Inflammatory macrophage (primary cell): ENCODE results near the gene DAP3.
"Not testable (repeated sequence)": the region's sequence is repeated elsewhere in the genome, so short reads cannot be mapped to it uniquely, and the experiment has no call there.

Source experiments
- DNase-seq, 2 donors: peaks; one replicate each; pipeline ENCODE4 v3.0.0-alpha.2; 2020 to 2022
- total RNA-seq, 18 experiments: gene quantifications; one replicate each; lab custom pipeline; 2026; ENCODE audit warnings: mixed read lengths in 6 of 18, inconsistent platforms in 2 of 18; lab: John Stamatoyannopoulos, UW

DAP3 gene
- 41.5 to 85.6 (median 69.5) reads per million in 18 experiments for total RNA-seq

DNA sequence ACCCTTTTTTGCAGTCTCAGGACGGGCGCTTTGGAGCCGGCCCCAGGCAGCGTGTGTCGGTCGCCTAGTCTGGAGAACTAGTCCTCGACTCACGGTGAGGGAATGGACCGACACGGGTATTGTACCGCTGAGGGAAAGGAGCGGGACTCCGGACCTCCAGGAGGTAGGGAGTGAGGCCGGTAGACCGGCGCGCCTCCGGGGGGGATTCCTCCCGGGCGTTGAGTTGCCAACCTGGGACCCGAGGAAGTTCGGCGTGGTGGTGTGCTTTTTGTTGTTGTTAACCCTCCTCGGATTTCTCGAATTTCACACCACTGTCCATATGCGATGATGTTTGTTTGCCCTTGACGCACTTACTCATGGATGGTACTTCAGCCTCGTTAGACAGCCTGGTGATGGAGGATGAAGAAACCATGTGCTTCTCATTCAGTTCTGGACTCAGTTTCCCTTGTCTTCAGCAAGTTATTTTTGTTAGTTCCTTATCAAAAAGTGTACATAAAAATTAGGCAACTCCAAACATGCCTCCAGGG, at the start of gene DAP3:
DAP3 (plus strand) TSS at position 11 of the 527 bp plus-strand sequence. CDS start 20,689 bp downstream, outside the sequence.
- peak in 1 of 2 donors; percentile 86 for DNase-seq

DNA sequence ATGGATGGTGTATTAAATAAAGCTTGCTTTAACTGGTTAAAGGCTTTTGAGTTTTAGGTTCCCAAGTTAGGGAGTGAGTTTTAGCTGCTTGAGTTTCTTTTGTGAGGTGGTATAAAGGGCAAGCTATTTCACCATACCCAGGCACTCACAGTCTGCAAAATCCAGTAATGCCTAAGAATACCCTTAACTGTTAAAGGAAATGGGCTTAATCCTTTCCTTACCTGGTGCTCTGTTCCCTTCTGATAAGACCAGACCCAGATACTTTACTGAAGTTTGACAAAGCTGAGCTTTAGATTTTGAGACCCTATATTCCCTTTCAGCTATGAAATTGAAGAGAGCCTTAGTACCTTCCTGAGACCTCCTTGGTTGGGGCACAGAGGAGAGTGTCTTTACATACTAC, 48.5 kb upstream of the DAP3 start:
- DNase-seq = no peak

DNA sequence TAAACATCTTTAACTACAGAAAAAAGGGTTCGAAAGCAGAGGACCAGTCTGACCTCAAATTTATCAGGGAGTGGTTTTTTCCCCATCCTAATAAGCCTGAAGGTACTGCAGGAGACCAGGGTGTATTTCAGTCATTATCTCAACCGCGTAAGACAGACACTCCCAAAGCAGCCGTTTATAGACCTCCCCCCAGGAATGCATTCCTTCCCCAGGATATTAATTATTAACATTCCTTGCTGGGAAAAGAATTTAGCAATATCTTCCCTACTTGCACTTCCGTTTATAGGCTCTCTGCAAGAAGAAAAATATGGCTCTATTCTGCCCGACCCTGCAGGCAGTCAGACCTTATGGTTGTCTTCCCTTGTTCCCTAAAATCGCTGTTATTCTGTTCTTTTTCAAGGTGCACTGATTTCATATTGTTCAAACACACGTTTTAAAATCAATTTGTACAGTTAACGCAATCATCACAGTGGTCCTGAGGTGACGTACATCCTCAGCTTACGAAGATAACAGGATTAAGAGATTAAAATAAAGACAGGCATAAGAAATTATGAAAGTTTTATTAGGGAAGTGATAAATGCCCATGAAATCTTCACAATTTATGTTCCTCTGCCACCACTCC, 46.2 kb upstream of the DAP3 start:
- not testable (repeated sequence) for DNase-seq

DNA sequence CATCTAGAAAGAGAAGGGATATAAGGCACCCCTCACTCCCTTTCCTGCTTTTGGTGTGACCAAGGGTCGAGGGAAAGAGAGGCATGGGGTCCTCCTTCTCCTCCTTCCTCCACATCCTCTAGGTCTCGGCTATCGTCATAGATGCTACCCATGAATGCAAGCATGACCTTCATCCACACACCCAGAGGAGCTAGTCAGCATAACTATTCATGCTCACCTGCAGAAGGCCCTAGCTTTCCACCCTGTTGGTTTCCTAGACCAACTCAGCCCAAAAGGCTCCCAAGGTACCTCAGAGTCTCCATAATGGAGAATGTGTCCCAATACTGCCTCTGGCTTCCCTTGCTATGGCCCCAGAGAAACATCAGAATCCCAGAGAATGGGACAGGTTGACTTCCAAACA, 45.7 kb upstream of the DAP3 start:
- DNase-seq = no peak

DNA sequence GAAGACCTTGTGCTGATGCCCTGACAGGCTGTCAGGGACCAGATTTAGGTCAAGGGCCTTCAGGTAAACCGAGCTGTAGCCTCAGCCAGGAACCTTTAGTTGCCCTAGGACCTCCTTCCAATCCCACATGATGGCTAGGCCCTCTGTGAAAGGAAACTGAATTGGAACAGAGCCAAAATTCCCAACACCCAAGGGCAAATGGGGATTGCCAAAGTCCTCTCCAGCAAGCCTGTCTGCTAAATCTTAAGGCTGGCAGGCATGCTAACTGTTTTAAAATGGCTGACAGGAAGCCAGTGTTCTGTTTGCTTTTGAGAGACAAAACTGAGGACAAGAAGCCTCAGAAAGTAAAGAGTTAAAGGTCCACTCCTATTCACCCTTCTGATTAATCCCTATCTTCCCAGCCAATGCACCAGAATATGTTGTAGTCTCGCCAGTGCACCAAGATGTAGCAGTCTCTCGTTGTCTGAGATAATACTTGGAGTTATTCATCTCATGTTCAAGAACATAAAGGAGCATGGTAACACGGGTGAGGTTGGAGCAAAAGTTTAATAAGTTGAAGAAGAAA, 43.8 kb upstream of the DAP3 start:
- no peak for DNase-seq

DNA sequence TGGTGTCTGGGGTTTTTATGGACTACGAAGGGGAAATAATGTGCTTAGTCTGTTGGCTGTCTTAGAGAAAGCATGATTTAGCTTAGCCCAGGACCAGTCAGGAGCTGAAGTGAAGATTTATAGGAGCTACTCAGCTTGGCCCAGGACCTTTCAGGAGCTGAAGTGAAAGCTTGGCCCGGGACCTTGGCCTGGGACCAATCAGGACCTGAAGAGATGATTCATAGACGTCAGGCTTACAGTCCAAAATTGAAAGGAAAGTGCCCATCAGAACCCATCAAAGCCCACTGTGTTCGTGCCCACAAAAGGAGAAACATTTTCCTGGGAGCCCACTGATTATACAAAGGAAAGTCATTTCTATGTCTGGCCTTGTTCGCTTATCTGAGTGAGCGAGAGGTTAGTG, 43.2 kb upstream of the DAP3 start:
- no peak for DNase-seq

DNA sequence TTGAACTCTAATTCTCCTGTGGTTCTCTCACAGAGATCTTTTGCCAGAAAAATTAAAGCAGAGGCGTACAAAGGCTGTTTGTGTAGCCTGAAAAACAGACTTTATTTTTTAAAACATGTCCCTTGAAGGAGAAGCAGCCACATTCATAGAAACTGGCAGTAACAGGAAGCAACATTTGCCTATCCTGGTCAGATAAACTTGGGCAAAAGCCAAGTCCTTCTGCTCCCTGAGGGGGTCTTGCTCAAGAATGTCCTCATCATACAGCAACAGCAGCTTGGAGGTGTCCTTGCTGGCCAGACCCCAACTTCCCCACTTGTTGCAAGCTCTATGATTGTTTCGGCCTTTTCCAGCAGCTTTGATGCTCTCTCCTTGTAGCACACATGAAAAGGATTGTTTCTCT, 42.6 kb upstream of the DAP3 start:
- peak; percentile 73 to 84 for DNase-seq

DNA sequence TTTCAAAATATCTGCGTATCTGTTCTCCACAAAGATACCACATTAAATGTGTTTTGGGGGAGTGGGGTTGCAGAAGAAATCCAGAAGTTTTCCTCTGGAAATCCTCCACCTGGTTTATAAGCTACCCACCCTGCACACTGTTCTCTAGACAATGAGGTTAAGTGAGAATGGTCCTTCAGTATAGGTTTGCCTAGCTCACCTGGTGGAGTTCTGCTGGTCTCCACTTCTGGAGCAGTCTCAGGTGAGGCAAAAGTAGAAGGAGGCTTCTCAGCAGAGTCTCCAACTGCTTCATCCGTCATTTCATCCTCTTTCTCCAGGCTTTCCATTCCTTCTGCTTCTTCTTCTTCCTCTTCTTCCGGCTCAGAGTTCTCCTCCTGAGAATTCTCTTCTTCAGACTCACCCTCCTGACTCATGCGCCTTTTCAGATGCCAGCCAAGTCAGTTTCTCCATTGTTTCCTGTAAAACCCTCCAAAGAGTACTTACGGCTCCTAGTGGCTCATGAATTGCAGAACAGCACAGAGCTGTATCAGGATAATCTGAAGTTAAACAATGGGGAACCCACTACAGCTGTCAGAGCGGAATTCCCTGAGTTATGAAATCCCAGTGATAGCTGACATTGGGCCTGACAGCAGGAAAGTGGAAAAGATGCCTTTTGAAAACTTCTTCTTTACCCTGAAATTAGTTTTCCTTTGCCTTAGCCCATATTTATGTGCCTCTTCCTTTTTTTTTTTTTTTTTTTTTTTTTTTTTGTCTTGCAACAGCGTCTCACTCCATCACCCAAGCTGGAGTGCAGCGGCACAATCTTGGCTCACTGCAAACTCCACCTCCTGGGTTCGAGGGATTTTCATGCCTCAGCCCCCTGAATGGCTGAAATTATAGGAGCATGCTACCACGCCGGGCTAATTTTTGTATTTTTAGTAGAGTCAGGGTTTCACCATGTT, 40.4 kb upstream of the DAP3 start:
- peak; percentile 70 to 80 for DNase-seq

DNA sequence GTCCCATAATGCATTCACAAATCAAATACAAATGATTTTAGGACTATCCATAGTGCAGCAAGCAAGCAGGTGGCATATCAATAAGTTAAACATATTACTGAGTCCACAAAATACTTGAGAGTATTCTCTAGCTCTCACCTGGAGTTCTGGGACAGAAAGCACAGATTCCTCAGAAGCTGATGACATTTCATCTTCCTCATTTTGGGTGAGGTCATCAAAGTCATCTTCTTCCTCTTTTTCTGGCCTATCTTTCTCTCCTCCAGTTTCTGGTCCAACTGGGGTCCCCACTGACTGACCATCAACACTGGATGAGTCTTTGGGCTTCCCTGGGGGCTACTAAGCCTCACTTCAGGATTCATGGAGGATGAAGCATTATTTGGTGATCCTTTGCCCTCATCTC, 39.2 kb upstream of the DAP3 start:
- peak; percentile 60 to 67 for DNase-seq

DNA sequence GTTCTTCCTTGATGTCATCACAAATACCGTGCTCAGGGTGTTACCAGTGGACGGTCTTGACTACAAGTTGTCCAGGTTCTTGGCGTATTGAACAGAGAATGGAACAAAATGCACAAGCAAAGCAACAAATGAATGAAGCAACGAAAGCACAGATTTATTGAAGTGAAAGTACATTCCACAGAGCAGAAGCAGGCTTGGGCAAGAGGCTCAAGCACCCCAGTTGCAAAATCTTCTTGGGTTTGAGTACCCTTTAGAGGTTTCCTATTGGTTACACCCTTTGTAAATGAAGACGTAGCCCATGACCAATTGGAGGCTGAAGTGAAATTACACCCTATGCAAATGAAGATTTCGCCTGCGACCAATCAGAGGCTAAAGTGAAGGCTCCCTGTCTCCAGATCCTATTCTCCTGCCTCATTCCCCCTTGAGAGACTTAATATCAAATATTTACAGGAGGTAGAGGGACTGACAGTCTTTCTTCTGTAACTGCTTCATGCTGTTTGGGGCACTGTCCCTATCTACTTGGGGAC, 38.6 kb upstream of the DAP3 start:
- peak; percentile 18 to 33 for DNase-seq

GRCh38 chr1:155651861-155652661, 36.8 kb upstream of the DAP3 start:
- no peak for DNase-seq

GRCh38 chr1:155652951-155653350, 35.9 kb upstream of the DAP3 start:
- no peak for DNase-seq

GRCh38 chr1:155657463-155657862, 31.4 kb upstream of the DAP3 start:
- no peak for DNase-seq

DNA sequence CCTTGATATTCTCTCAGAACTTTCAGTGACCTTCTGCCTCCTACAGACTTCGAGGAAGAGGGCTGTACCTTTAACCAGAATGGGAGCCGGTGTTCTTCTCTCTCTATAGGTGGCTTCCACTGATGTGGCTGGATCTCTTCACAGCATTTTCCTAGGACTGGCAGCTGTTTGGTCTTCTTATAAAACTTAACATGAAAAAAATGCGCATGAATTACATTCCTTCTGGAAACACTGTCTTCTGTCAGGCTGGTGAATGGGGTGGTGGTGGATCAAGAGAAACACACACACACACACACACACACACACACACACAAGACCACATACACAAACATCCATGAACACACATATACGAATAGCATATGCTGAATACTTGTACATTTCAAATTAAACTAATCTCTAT, 27.7 kb upstream of the DAP3 start:
- DNase-seq = not testable (repeated sequence)

GRCh38 chr1:155669233-155670162, 19.4 kb upstream of the DAP3 start:
- no peak for DNase-seq

- DNase-seq = no peak
Observed at GRCh38 chr1:155671750-155672149, 17.1 kb upstream of the DAP3 start.

GRCh38 chr1:155673003-155673402, 15.9 kb upstream of the DAP3 start:
- DNase-seq = no peak

- no peak for DNase-seq
Observed at GRCh38 chr1:155678027-155678426, 10.9 kb upstream of the DAP3 start.

DNA sequence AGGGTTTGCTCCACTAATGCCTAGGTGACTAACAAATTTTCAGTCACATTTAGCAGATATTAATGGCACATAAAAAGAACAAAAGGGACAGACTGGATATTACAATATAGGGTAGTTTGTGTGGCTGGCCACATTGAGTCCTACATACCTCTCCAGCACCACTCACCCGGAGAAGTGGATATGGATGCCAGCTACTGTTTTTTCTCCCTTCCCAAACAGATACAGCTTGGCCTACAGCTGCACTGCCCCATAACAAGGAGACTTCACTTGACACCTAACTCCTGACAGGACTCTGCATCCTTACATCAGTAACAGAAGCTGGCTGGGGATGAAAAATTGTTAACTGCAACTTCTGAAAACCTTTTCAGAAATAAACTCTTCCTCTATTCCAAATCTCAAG, 9.9 kb upstream of the DAP3 start:
- DNase-seq = not testable (repeated sequence)

- DNase-seq = peak in 1 of 2 donors; percentile 51
Observed at GRCh38 chr1:155680531-155680930, 8.4 kb upstream of the DAP3 start.

- DNase-seq = no peak
Observed at GRCh38 chr1:155681776-155682175, 7.1 kb upstream of the DAP3 start.
